Activated T-helper 1 cell treated with anti-CD3 and anti-CD28 coated beads, Interleukin-2, amount 50 U/mL, for 16 hours (primary cell): ENCODE measurements around the gene LSM10.

ENCODE experiments used
- DNase-seq, 2 donors: peaks; one replicate each; pipeline ENCODE4 v3.0.0-alpha.2; 2020; ENCODE audit warnings: low read depth in 1 of 2, low spot score in 1 of 2

Gene LSM10

GRCh38 chr1:36411674-36412648, 14.3 kb upstream of the LSM10 start:
- DNase-seq, result no peak

GRCh38 chr1:36408479-36408878, 10.8 kb upstream of the LSM10 start:
- no peak for DNase-seq

- no peak for DNase-seq
Observed at GRCh38 chr1:36406440-36406839, 8.7 kb upstream of the LSM10 start.

- DNase-seq, result no peak
Observed at GRCh38 chr1:36402504-36402890, 4.8 kb upstream of the LSM10 start.

- DNase-seq, result no peak
Observed at GRCh38 chr1:36401602-36402503, 4.1 kb upstream of the LSM10 start.

- no peak for DNase-seq
Observed at GRCh38 chr1:36400825-36401601, 3.3 kb upstream of the LSM10 start.

- DNase-seq, result no peak
Observed at GRCh38 chr1:36400514-36400824, 2.8 kb upstream of the LSM10 start.

GRCh38 chr1:36398370-36398977, 766 bp upstream of the LSM10 start:
- DNase-seq, result no peak

- no peak for DNase-seq
Observed at GRCh38 chr1:36397083-36397377, 678 bp downstream of the LSM10 start.

- DNase-seq, result no peak
Observed at GRCh38 chr1:36396359-36396758, 1.3 kb downstream of the LSM10 start.

GRCh38 chr1:36393686-36394085, 4.0 kb downstream of the LSM10 start:
- DNase-seq, result no peak

GRCh38 chr1:36392836-36393235, 4.9 kb downstream of the LSM10 start:
- no peak for DNase-seq

- DNase-seq, result no peak
Observed at GRCh38 chr1:36391271-36391670, 6.4 kb downstream of the LSM10 start.

- DNase-seq, result no peak
Observed at GRCh38 chr1:36390411-36390810, 7.3 kb downstream of the LSM10 start.

GRCh38 chr1:36389999-36390398, 7.7 kb downstream of the LSM10 start:
- no peak for DNase-seq

- no peak for DNase-seq
Observed at GRCh38 chr1:36389261-36389660, 8.4 kb downstream of the LSM10 start.

- no peak for DNase-seq
Observed at GRCh38 chr1:36387141-36387949, 10.4 kb downstream of the LSM10 start.

GRCh38 chr1:36386265-36387140, 11.2 kb downstream of the LSM10 start:
- peak; percentile 64 to 81 for DNase-seq
